ENCODE measurements around the gene VASH1. TPM values are rescaled to one million over a fixed set of nuclear protein-coding genes. Genes with fewer than 3 reads are reported as not detected.

VASH1 gene
- total RNA-seq, 1 donor from 2014 or later: 19.5 TPM

- peaks cover 20% of the 10 kb centered on the region for H3K4me1 Mint-ChIP-seq (ENCODE audit: unreplicated experiment)
- H3K9me3 Mint-ChIP-seq (ENCODE audit: unreplicated experiment): no peaks in the 10 kb centered on the region
- peak; percentile 79 for DNase-seq (ENCODE audit: extremely low spot score, unreplicated experiment)
- no peaks in the 10 kb centered on the region for H3K27me3 Mint-ChIP-seq (ENCODE audit: unreplicated experiment)
- no peak for TF ChIP-seq CTCF (IDR thresholded peaks at IDR 0.05)
- H3K27ac Mint-ChIP-seq (ENCODE audit: unreplicated experiment): no peak overlapping the region
- no peak overlapping the region for H3K4me3 Mint-ChIP-seq (ENCODE audit: unreplicated experiment)
- H3K36me3 Mint-ChIP-seq (ENCODE audit: unreplicated experiment): peaks cover 3% of the 10 kb centered on the region
Measured at GRCh38 chr14:76769636-76770292, 8.5 kb downstream of the VASH1 start.

- H3K9me3 Mint-ChIP-seq (ENCODE audit: unreplicated experiment): no peaks in the 10 kb centered on the region
- H3K27me3 Mint-ChIP-seq (ENCODE audit: unreplicated experiment): no peaks in the 10 kb centered on the region
- no peaks in the 10 kb centered on the region for H3K36me3 Mint-ChIP-seq (ENCODE audit: unreplicated experiment)
- peak; percentile 65 for DNase-seq (ENCODE audit: extremely low spot score, unreplicated experiment)
- H3K4me3 Mint-ChIP-seq (ENCODE audit: unreplicated experiment): no peak overlapping the region
- no peak overlapping the region for H3K27ac Mint-ChIP-seq (ENCODE audit: unreplicated experiment)
- H3K4me1 Mint-ChIP-seq (ENCODE audit: unreplicated experiment): peaks cover 20% of the 10 kb centered on the region
- no peak for TF ChIP-seq CTCF (IDR thresholded peaks at IDR 0.05)
Measured at GRCh38 chr14:76770521-76771436, 9.5 kb downstream of the VASH1 start.

- H3K36me3 Mint-ChIP-seq (ENCODE audit: unreplicated experiment): no peaks in the 10 kb centered on the region
- H3K9me3 Mint-ChIP-seq (ENCODE audit: unreplicated experiment): no peaks in the 10 kb centered on the region
- no peaks in the 10 kb centered on the region for H3K27me3 Mint-ChIP-seq (ENCODE audit: unreplicated experiment)
- no peak for TF ChIP-seq CTCF (IDR thresholded peaks at IDR 0.05)
- H3K27ac Mint-ChIP-seq (ENCODE audit: unreplicated experiment): no peak overlapping the region
- peaks cover 22% of the 10 kb centered on the region for H3K4me1 Mint-ChIP-seq (ENCODE audit: unreplicated experiment)
- H3K4me3 Mint-ChIP-seq (ENCODE audit: unreplicated experiment): no peak overlapping the region
- peak; percentile 56 for DNase-seq (ENCODE audit: extremely low spot score, unreplicated experiment)
Measured at GRCh38 chr14:76771437-76771980, 10.2 kb downstream of the VASH1 start.

GRCh38 chr14:76772300-76773187 is 11.3 kb downstream of the VASH1 start:
- DNase-seq (ENCODE audit: extremely low spot score, unreplicated experiment): no peak
- TF ChIP-seq CTCF (IDR thresholded peaks at IDR 0.05): no peak
- Mint-ChIP-seq H3K9me3 (ENCODE audit: unreplicated experiment) (no peaks in the 10 kb centered on the region), H3K27me3 (ENCODE audit: unreplicated experiment) (no peaks in the 10 kb centered on the region), H3K36me3 (ENCODE audit: unreplicated experiment) (no peaks in the 10 kb centered on the region), H3K4me3 (ENCODE audit: unreplicated experiment) (peak overlapping the region; percentile 51), H3K4me1 (ENCODE audit: unreplicated experiment) (peaks cover 26% of the 10 kb centered on the region), H3K27ac (ENCODE audit: unreplicated experiment) (peak overlapping the region; percentile 71)
